ENCODE results near the gene TDP1.

- no peak for TF ChIP-seq CTCF (IDR thresholded peaks at IDR 0.05; ENCODE audit: insufficient read depth, low read length)
- TF ChIP-seq REST (IDR thresholded peaks at IDR 0.05; ENCODE audit: insufficient replicate concordance, low read depth), result no peak
- no peak for TF ChIP-seq POLR2AphosphoS5 (IDR thresholded peaks at IDR 0.05; ENCODE audit: low read depth)
- no peak for TF ChIP-seq GABPA (IDR thresholded peaks at IDR 0.05; ENCODE audit: low read depth)
These were observed 45.1 kb upstream of the TDP1 start for GRCh38 chr14:89910691-89911009.

Data from HL-60 (cell line).